Tongue (tissue), 2 donors: ENCODE results near the gene PRR5. TPM values are rescaled to one million over a fixed set of nuclear protein-coding genes. Genes with fewer than 3 reads are reported as not detected.

Experiments
- DNase-seq: peaks from one replicate; pipeline ENCODE4 v3.0.0-alpha.2; 2015
- total RNA-seq: library from RNA; depleted of rRNA; stranded (reverse); fragments of >200 nt; gene quantifications from one replicate; pipeline ENCODE4 v1.2.3, GENCODE V29; 2014

Gene PRR5
- total RNA-seq, 1 donor from 2014 or later = 16.3 TPM

GRCh38 chr22:44693145-44693544 lies 8.9 kb upstream of the PRR5 start:
- DNase-seq = no peak

GRCh38 chr22:44693756-44694155 lies 8.2 kb upstream of the PRR5 start:
- no peak for DNase-seq

GRCh38 chr22:44697423-44698141 lies 4.4 kb upstream of the PRR5 start:
- peak; percentile 88 for DNase-seq

- peak; percentile 87 for DNase-seq
Observed at GRCh38 chr22:44698531-44699421, 3.2 kb upstream of the PRR5 start.

GRCh38 chr22:44700456-44700855 lies 1.5 kb upstream of the PRR5 start:
- no peak for DNase-seq

GRCh38 chr22:44701187-44701790 lies 715 bp upstream of the PRR5 start:
- no peak for DNase-seq

GRCh38 chr22:44702479-44703198 lies 635 bp downstream of the PRR5 start:
- DNase-seq = peak; percentile 87

GRCh38 chr22:44703255-44703870 lies 1.4 kb downstream of the PRR5 start:
- DNase-seq = peak; percentile 50

GRCh38 chr22:44704159-44705021 lies 2.4 kb downstream of the PRR5 start:
- DNase-seq = no peak

GRCh38 chr22:44705022-44705297 lies 3.0 kb downstream of the PRR5 start:
- no peak for DNase-seq

- DNase-seq = no peak
Observed at GRCh38 chr22:44706488-44706887, 4.5 kb downstream of the PRR5 start.

- no peak for DNase-seq
Observed at GRCh38 chr22:44707178-44707577, 5.2 kb downstream of the PRR5 start.

GRCh38 chr22:44707752-44708151 lies 5.7 kb downstream of the PRR5 start:
- no peak for DNase-seq

- no peak for DNase-seq
Observed at GRCh38 chr22:44709881-44710392, 7.9 kb downstream of the PRR5 start.

GRCh38 chr22:44710474-44711240 lies 8.7 kb downstream of the PRR5 start:
- DNase-seq = no peak

GRCh38 chr22:44711241-44711560 lies 9.2 kb downstream of the PRR5 start:
- DNase-seq = no peak

- peak; percentile 91 for DNase-seq
Observed at GRCh38 chr22:44711690-44712555, 9.9 kb downstream of the PRR5 start.

GRCh38 chr22:44712962-44713361 lies 11.0 kb downstream of the PRR5 start:
- no peak for DNase-seq

GRCh38 chr22:44714703-44715350 lies 12.8 kb downstream of the PRR5 start:
- no peak for DNase-seq
